Measurements from ENCODE around the gene ABCB9.
"Not testable (repeated sequence)": the region's sequence is repeated elsewhere in the genome, so short reads cannot be mapped to it uniquely, and the experiment has no call there.

DNA sequence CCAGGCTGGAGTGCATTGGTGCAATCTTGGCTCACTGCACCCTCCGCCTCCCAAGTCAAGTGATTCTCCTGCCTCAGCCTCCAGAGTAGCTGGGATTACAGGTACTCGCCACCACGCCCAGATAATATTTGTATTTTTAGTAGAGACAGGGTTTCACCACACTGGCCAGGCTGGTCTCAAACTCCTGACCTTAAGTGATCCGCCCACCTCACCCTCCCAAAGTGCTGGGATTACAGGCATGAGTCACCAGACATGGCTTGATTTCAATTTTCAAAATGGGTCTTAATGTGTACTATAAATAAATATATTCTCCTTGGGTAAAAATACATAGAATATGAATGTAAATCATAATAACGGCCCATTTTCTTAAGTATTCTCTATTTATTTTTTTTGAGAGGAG, 24.9 kb downstream of the ABCB9 start:
- TF ChIP-seq, protein P1, sequence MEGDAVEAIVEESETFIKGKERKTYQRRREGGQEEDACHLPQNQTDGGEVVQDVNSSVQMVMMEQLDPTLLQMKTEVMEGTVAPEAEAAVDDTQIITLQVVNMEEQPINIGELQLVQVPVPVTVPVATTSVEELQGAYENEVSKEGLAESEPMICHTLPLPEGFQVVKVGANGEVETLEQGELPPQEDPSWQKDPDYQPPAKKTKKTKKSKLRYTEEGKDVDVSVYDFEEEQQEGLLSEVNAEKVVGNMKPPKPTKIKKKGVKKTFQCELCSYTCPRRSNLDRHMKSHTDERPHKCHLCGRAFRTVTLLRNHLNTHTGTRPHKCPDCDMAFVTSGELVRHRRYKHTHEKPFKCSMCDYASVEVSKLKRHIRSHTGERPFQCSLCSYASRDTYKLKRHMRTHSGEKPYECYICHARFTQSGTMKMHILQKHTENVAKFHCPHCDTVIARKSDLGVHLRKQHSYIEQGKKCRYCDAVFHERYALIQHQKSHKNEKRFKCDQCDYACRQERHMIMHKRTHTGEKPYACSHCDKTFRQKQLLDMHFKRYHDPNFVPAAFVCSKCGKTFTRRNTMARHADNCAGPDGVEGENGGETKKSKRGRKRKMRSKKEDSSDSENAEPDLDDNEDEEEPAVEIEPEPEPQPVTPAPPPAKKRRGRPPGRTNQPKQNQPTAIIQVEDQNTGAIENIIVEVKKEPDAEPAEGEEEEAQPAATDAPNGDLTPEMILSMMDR (IDR thresholded peaks at IDR 0.05): not testable (repeated sequence)
- not testable (repeated sequence) for TF ChIP-seq POLR2A (IDR thresholded peaks at IDR 0.05)
